ENCODE measurements around the gene INPP5K. TPM values are rescaled to one million over a fixed set of nuclear protein-coding genes. Genes with fewer than 3 reads are reported as not detected.

INPP5K gene
- total RNA-seq, 4 donors from 2014 or later, result 60.9 to 163 (median 64.7) TPM

GRCh38 chr17:1495265-1495989 is 21.0 kb downstream of the INPP5K start:
- no peak for TF ChIP-seq CTCF (IDR thresholded peaks at IDR 0.05)
- TF ChIP-seq POLR2A (IDR thresholded peaks at IDR 0.05), result no peak
- H3K27me3 ChIP-seq, result no peaks in the 10 kb centered on the region
- peaks cover 7 to 26% (median 13%) of the 10 kb centered on the region in 4 donors for H3K4me1 ChIP-seq
- H3K4me3 ChIP-seq, result no peak overlapping the region
- DNase-seq, result no peak
- peaks cover 0 to 18% (median 0%) of the 10 kb centered on the region in 3 donors for H3K36me3 ChIP-seq
- H3K9me3 ChIP-seq, result no peaks in the 10 kb centered on the region
- H3K27ac ChIP-seq, result peak overlapping the region in 1 of 4 donors; percentile 32

- no peak for DNase-seq
- Histone ChIP-seq H3K27me3 (no peaks in the 10 kb centered on the region), H3K9me3 (no peaks in the 10 kb centered on the region), H3K36me3 (peaks cover 0 to 18% (median 0%) of the 10 kb centered on the region in 3 donors), H3K4me1 (peaks cover 7 to 33% (median 14%) of the 10 kb centered on the region in 4 donors), H3K4me3 (no peak overlapping the region), H3K27ac (peak overlapping the region in 1 of 4 donors; percentile 32)
- TF ChIP-seq CTCF (IDR thresholded peaks at IDR 0.05) (no peak), POLR2A (IDR thresholded peaks at IDR 0.05) (no peak)
Observed at GRCh38 chr17:1494736-1495253, 21.6 kb downstream of the INPP5K start.

- H3K36me3 ChIP-seq, result peaks cover 0 to 18% (median 0%) of the 10 kb centered on the region in 3 donors
- peaks cover 7 to 39% (median 14%) of the 10 kb centered on the region in 4 donors for H3K4me1 ChIP-seq
- H3K27me3 ChIP-seq, result no peaks in the 10 kb centered on the region
- no peak overlapping the region for H3K4me3 ChIP-seq
- H3K27ac ChIP-seq, result peak overlapping the region in 1 of 4 donors; percentile 32
- TF ChIP-seq POLR2A (IDR thresholded peaks at IDR 0.05) (no peak), CTCF (IDR thresholded peaks at IDR 0.05) (no peak)
- H3K9me3 ChIP-seq, result no peaks in the 10 kb centered on the region
- DNase-seq, result no peak
Observed at GRCh38 chr17:1494203-1494602, 22.2 kb downstream of the INPP5K start.

- Histone ChIP-seq H3K27ac (peak overlapping the region in 2 of 4 donors; percentile 88 to 99), H3K27me3 (no peaks in the 10 kb centered on the region), H3K9me3 (no peaks in the 10 kb centered on the region), H3K4me1 (peaks cover 7 to 46% (median 15%) of the 10 kb centered on the region in 4 donors), H3K4me3 (no peak overlapping the region), H3K36me3 (peaks cover 0 to 16% (median 0%) of the 10 kb centered on the region in 3 donors)
- peak in 1 of 3 donors; percentile 59 for DNase-seq
- TF ChIP-seq CTCF (IDR thresholded peaks at IDR 0.05) (no peak), POLR2A (IDR thresholded peaks at IDR 0.05) (no peak)
Observed at GRCh38 chr17:1493291-1493980, 23.0 kb downstream of the INPP5K start.

GRCh38 chr17:1492249-1493206 is 23.9 kb downstream of the INPP5K start, which contains the start of gene MYO1C:
MYO1C (minus strand) TSS chr17:1492686; CDS start chr17:1492487, 199 bp downstream.
- TF ChIP-seq POLR2A (IDR thresholded peaks at IDR 0.05) (no peak), CTCF (IDR thresholded peaks at IDR 0.05) (no peak)
- H3K27ac ChIP-seq, result peak within 1 kb of the TSS; percentile 79 to 99 (median 88)
- peaks cover 0 to 16% (median 0%) of the 10 kb centered on the region in 3 donors for H3K36me3 ChIP-seq
- no peaks in the 10 kb centered on the region for H3K9me3 ChIP-seq
- no peak for DNase-seq
- peak within 1 kb of the TSS; percentile 73 to 90 (median 86) for H3K4me3 ChIP-seq
- peaks cover 7 to 50% (median 17%) of the 10 kb centered on the region in 4 donors for H3K4me1 ChIP-seq
- no peaks in the 10 kb centered on the region for H3K27me3 ChIP-seq
